Astrocyte of the cerebellum (primary cell): ENCODE data around the gene COLEC12.

Source experiments
- DNase-seq: peaks from one replicate; pipeline ENCODE4 v3.0.0-alpha.2; 2011; ENCODE audit warnings: low read depth
- H3K4me3 ChIP-seq: 2 replicates; pipeline ENCODE4 v1.5.1; 2011; ENCODE audit warnings: mild to moderate bottlenecking, low read depth, low read length, moderate library complexity
- in situ Hi-C: cut with HindIII; loops from 2 replicates; pipeline ENCODE4 v1.10.0; 2017; ENCODE audit warnings: low sequenced_read_pairs
- TF ChIP-seq, protein P1 (sequence below): IDR thresholded peaks from 2 replicates; pipeline ENCODE4 v1.5.1; 2012; ENCODE audit warnings: low read length, low read depth, moderate library complexity, mild to moderate bottlenecking; ENCODE audit errors: missing control alignments

The COLEC12 gene

DNA sequence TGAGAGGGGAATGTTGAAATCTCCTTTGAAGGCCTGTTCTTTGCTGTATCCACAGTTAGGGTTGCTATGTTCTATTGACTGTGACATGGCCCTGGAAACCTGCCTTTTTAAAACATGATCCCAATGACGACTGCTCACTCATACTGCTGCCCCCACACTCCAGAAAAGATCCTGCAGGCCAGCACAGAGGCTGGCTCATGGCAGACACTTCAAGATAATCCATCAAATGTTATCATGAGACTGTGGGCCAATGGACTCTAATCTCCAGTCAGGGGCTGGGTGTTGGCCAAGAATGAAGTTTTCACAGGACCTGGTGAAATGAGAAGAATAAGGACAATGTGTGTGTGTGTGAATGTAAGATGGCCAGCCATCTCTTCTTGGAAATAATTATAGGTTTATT, 173.7 kb downstream of the COLEC12 start:
- DNase-seq: no peak
- H3K4me3 ChIP-seq: no peak overlapping the region
- in situ Hi-C loops: no loop called here
- TF ChIP-seq, protein P1, sequence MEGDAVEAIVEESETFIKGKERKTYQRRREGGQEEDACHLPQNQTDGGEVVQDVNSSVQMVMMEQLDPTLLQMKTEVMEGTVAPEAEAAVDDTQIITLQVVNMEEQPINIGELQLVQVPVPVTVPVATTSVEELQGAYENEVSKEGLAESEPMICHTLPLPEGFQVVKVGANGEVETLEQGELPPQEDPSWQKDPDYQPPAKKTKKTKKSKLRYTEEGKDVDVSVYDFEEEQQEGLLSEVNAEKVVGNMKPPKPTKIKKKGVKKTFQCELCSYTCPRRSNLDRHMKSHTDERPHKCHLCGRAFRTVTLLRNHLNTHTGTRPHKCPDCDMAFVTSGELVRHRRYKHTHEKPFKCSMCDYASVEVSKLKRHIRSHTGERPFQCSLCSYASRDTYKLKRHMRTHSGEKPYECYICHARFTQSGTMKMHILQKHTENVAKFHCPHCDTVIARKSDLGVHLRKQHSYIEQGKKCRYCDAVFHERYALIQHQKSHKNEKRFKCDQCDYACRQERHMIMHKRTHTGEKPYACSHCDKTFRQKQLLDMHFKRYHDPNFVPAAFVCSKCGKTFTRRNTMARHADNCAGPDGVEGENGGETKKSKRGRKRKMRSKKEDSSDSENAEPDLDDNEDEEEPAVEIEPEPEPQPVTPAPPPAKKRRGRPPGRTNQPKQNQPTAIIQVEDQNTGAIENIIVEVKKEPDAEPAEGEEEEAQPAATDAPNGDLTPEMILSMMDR: no peak

DNA sequence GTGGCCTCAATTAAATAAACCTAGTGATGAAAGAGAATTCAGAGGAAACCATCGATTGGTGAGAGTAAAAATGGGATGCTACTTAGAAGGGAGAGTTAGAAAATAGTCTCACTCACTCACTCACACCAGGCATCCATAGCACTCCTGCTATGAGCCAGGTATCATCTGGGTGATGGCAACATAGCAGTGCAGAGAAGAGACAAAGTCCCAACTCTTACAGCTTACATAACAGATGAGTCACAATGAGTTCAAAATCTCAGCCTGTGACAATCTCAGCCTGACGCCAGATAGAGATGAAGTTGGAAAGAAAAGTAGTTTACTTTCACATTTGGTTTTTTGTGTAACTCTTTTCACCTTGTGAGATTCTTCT, 177.3 kb downstream of the COLEC12 start:
- TF ChIP-seq, protein P1: no peak
- in situ Hi-C loops: no loop called here
- no peak for DNase-seq
- no peak overlapping the region for H3K4me3 ChIP-seq

DNA sequence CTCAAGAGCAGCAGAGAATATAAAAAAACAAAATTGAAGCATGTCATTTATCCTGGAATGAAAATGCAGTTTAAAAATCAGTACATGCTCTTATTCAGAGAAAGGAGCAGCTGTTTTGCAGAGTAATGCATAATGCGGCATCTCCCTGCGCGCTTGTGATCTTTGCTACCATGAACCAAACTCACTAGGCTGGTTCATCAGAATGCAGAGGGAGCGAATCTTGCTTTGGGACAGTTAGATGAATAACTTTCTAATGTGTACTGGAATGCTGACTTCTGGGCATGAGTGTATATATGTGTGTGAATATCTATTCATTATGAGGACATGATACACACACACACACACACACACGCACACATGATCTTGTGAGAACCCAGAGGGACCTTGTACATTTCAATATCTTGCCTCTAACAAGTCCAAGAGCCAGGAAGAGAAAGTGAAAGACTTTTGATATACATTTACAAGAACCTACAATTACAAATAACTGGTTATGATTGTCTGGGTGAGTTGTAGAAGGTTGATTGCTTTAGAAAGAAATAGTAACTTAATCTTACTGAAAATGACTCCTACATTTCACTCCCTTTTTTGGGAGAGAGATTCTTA, 178.5 kb downstream of the COLEC12 start:
- no peak for DNase-seq
- TF ChIP-seq, protein P1: no peak
- in situ Hi-C loops: no loop called here
- H3K4me3 ChIP-seq: no peak overlapping the region

DNA sequence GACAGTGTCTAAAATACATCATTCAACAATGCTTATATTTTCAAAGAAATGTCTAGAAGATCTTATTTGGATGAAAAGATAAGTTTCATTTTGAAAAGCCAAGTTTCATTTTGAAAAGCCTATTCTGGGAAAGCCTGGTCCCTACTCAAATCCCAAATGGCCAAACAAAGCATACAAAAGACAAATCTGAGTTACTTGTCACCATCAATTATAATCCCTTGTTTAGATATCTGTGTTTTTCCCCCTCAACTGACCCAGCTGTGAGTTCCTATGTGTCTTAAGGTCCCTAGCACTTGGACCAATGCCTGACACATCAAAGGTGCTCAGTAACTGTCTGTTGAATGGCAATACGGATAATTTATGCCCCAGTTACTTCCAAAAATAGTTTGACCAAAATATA, 180.3 kb downstream of the COLEC12 start:
- no peak for DNase-seq
- no peak overlapping the region for H3K4me3 ChIP-seq
- in situ Hi-C loops: no loop called here
- TF ChIP-seq, protein P1: no peak

DNA sequence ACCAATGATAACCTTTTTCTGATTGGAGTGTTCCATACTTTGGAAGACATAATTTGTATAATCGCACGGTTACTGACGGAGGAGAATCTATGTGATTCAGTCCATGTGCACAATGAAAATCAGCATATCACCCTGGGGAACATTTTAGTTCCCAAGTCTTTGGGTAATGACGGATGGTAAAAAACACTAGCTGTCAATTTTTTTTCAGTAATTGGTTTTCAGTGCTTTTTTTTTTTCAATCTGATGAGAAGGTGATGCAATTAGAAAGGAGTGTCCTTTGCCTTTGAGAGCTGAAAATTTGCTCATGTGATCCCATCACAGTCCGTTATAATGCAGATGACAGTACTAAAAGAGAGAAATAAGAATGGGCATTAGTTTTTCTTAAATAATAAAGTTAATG, 180.8 kb downstream of the COLEC12 start:
- TF ChIP-seq, protein P1: no peak
- in situ Hi-C loops: no loop called here
- H3K4me3 ChIP-seq: no peak overlapping the region
- DNase-seq: no peak

DNA sequence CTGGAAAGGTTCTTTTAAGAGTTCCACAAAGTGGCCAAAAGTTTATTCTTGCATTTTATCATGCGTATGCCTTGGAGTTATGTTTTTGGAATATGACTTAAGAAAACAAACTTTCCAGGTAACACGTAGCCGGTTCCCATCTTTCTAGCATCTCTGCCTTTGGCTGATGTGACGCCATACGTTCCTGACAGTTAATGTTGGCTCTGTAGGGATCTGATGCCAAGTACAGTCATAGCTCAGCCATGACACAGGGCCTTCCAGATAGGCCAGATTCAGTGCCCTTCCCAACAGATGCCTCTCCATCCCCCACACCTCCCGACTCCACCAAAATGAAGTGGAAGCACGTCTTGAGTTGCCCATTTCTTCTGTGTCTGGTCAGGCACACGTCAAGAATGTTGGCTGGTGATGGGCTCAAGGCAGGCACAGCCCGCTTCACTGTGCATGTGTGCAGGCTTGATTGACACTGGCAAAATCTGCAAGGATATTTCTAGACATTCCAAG, 181.7 kb downstream of the COLEC12 start:
- in situ Hi-C loops: no loop called here
- TF ChIP-seq, protein P1: no peak
- DNase-seq: no peak
- no peak overlapping the region for H3K4me3 ChIP-seq
